Brain pericyte (primary cell): ENCODE results near the gene NEMP1.
"Not testable (repeated sequence)": the region's sequence is repeated elsewhere in the genome, so short reads cannot be mapped to it uniquely, and the experiment has no call there.

Experiments
- DNase-seq: peaks from one replicate; pipeline ENCODE4 v3.0.0-alpha.2; 2012; ENCODE audit warnings: low read depth, low spot score

The NEMP1 gene

DNA sequence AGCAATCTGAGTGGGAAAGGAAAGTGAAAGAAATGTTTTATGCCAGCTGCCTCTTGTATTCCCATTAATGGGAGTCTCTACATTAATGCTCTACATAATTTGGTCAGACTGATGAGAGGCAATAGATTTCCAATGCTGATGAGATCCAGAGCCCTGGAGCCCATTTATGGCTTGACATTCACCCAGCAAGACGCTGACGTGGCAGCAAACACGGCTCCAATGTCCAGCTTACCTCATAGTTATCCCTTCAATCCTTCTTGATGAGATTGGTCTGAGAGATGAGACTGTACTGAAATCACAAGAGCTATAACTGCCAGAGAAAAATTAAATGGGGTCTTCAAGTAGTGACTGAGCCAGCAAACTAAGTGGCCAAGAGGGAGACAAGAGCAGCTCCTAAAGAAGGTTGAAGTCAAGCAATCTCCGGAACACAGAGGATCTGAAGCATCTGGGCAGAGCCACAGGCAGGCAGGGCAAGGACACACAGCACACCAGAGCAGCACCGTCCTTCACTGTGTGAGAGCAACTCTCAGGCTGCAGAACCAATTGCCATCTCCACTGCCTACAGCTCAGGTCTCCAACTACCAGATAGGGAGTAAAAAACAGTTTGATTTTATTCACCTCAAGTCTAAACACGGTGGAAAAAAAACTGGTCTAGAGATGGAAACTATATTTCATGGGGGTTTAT, 21.4 kb downstream of the NEMP1 start:
- no peak for DNase-seq

GRCh38 chr12:57055824-57056223, 22.8 kb downstream of the NEMP1 start:
- DNase-seq = no peak

GRCh38 chr12:57053901-57054300, 24.7 kb downstream of the NEMP1 start:
- not testable (repeated sequence) for DNase-seq

GRCh38 chr12:57053146-57053545, 25.4 kb downstream of the NEMP1 start:
- not testable (repeated sequence) for DNase-seq

DNA sequence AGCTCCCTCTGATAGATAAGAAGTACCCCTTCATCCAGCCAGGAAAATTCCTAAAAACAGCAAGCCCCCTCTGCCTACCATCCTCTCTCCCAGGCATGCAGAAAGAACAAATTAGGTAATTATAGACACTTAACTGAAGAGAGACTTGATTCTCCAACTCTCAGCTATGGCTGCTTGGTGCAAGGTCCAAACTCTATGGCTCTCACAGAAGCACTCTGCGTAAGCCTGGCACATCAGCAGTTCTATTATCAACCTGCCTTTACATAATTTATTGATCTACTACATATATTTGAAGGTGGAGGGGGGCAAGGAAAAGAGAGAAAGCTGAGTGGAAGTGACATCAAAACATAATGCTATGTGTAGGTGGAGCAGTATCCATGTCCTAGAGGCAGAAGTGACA, 27.6 kb downstream of the NEMP1 start:
- DNase-seq = no peak

DNA sequence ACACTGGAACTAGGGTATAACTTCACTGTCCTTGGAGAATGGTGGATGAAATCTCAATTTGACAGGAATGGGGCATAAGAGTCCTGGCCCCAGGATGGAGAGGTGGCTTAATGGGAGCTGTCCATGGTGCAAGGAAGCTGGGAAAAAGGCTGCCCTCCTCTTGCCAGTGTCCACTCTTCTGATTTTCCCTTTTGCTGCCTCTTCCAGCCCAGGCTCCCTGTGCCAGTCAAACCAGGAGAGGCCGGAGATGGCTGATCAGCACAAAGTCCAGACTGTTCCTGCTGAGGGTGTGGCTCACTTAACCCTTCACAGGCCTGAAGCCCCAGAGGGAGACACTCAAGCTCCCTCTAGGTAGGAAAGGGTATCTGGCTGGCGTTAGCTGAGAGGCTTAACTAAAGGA, 28.7 kb downstream of the NEMP1 start, which contains the start of gene MYO1A:
MYO1A (minus strand) TSS at position 240 of the 400 bp plus-strand sequence. CDS start 1,806 bp downstream, outside the sequence.
- DNase-seq = no peak

DNA sequence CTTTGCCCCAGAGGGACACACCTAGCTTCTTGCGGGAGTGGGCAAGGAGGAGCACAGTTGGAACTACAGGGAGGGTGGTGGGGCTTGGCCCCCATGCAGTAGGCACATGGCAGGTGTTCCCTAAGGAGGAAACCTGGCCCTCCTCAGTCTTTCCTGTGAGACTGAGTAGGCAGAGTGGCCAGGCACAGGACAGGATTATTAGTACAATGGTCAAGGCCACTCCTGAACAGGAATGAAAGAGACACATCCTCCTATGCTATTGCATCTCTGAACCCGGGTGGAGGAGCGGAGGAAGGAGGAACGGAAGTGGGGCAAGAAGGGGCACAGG, 29.5 kb downstream of the NEMP1 start:
- DNase-seq = no peak

- no peak for DNase-seq
Observed at GRCh38 chr12:57048423-57049118, 30.0 kb downstream of the NEMP1 start.

- no peak for DNase-seq
Observed at GRCh38 chr12:57047981-57048380, 30.6 kb downstream of the NEMP1 start.

GRCh38 chr12:57046947-57047890, 31.4 kb downstream of the NEMP1 start:
- DNase-seq = no peak

DNA sequence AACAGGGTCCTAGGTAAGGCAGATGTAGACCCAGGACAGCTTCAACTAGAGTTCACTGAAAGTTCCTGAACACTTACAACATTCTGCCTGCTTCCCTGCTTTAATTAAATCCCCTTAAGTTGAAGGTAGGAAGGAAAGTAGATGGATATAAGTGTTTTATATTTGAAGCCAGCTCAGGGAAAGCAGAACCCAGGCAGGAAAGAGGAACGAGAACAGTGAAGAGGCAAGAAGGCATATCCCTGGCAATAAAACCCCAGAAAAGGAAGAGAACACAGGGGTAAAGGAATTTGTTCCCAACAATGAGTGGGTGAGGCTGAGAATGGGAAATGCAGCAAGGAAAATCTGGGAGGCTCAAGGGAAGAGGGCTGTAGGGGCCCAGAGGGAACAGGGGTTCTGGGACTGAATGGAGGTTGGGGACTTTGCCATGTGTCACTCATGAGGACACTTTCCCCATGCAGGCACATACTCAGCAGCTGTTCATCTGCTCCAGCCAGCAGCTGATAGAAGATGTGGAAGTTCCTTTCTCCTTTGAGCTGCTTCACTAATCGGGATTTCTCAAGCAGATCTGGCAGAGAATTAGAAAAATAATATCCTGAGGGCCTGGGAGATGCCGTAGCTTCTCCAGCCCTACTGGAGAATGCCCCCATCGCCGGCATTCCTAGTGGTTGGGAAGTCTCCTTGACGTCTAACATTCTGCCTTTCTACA, 32.4 kb downstream of the NEMP1 start:
- no peak for DNase-seq

- no peak for DNase-seq
Observed at GRCh38 chr12:57044889-57045288, 33.7 kb downstream of the NEMP1 start.

GRCh38 chr12:57044468-57044867, 34.1 kb downstream of the NEMP1 start:
- DNase-seq = no peak

DNA sequence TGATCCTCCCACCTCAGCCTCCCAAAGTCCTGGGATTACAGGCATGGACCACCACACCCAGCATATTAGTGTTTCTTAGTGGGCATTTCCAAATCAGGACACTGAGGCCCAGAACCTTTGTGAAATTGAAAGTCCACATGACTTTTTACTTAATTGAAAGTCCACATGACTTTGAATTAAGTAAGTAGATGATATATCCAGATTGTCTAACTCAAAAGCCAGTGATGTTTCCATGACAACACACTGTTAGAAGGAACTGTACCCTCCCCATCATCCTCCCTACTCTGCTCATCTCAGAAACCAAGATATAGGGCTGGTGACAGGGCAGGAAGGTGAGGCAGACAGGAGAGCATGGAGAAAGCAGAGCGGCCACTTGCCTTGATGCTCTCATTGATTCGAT, 35.9 kb downstream of the NEMP1 start:
- no peak for DNase-seq

GRCh38 chr12:57040750-57041149, 37.8 kb downstream of the NEMP1 start:
- no peak for DNase-seq

DNA sequence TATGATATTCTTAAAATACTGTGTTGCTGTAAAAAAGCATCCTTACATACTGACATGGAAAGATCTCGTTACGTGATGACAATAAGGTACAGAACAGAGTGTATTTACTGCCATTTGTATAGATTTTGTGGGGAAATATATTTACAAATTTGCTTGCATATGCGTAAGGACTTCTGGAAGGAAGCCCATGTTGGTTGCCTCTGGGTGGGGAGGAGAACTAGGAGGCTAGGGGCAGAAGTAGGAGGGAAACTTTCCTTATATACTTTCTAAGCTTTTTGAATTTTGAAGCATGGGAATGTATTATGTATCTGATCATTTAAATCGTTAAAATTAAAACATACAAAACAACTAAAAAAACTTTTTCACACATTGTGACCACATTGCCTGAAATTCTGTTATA, 38.4 kb downstream of the NEMP1 start:
- DNase-seq = no peak

GRCh38 chr12:57039016-57039798, 39.4 kb downstream of the NEMP1 start:
- no peak for DNase-seq

DNA sequence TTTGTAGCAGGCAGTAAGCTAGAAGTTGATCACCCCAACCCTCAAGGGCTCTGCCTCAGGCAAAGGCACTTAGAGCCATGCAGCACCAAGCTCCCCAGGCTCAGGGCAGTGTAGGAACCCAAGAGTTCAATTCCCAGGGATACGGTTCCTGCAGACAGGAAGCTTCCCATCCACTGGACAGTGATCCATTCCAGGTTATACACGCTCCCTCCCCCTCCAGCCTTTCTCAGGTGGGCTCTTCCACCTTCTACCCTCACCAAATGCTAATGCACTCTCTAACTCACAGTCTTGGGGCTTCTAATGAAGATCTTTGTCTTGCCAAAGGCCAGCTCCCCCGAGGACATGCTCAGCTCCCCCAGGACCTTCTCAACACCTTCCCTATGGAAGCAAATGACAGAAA, 41.3 kb downstream of the NEMP1 start:
- DNase-seq = no peak

- DNase-seq = no peak
Observed at GRCh38 chr12:57033431-57033830, 45.2 kb downstream of the NEMP1 start.

DNA sequence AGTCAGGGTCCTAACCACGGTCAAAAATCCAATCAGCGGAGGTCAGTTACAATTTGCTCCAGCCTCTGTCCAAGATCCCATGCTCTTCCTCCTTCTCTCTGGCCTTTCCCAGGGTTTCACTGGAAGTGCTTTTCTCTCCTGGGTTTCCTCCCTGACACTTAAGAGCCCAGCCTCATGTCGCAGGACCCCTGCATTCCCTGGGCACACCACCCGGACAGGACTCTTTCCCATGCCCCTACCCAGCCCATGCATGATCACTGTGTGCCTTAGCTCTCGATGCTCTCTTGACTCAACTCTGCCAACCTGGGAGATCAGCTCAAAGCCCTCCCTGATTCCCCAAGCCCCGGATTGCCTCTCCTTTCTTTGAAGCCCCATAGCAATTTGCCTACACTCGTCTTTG, 46.8 kb downstream of the NEMP1 start:
- DNase-seq = no peak
